Activated T-cell treated with anti-CD3 and anti-CD28 coated beads, Interleukin-2, amount 50 U/mL, for 24 hours (primary cell): ENCODE data around the gene ZBTB16.

ENCODE experiments used
- DNase-seq: peaks from one replicate; pipeline ENCODE4 v3.0.0-alpha.2; 2020
- H3K27ac Mint-ChIP-seq: 2 replicates; pipeline ENCODE4 v1.8.0; 2020; ENCODE audit warnings: mild to moderate bottlenecking, mixed read lengths
- H3K27me3 Mint-ChIP-seq: 2 replicates; pipeline ENCODE4 v1.8.0; 2020; ENCODE audit warnings: mixed read lengths
- H3K36me3 Mint-ChIP-seq: 2 replicates; pipeline ENCODE4 v1.8.0; 2020; ENCODE audit warnings: low read depth, mixed read lengths
- H3K4me1 Mint-ChIP-seq: 2 replicates; pipeline ENCODE4 v1.8.0; 2020; ENCODE audit warnings: low read depth, mixed read lengths
- H3K4me3 Mint-ChIP-seq: 2 replicates; pipeline ENCODE4 v1.8.0; 2020; ENCODE audit warnings: mild to moderate bottlenecking, moderate library complexity, mixed read lengths
- H3K9me3 Mint-ChIP-seq: 2 replicates; pipeline ENCODE4 v1.8.0; 2020; ENCODE audit warnings: mixed read lengths

Gene ZBTB16

GRCh38 chr11:114175706-114176105, 116.2 kb downstream of the ZBTB16 start:
- H3K4me3 Mint-ChIP-seq: no peak overlapping the region
- H3K4me1 Mint-ChIP-seq: peaks cover 75% of the 10 kb centered on the region
- no peaks in the 10 kb centered on the region for H3K27me3 Mint-ChIP-seq
- no peak overlapping the region for H3K27ac Mint-ChIP-seq
- H3K36me3 Mint-ChIP-seq: no peaks in the 10 kb centered on the region
- DNase-seq: no peak
- no peaks in the 10 kb centered on the region for H3K9me3 Mint-ChIP-seq

DNA sequence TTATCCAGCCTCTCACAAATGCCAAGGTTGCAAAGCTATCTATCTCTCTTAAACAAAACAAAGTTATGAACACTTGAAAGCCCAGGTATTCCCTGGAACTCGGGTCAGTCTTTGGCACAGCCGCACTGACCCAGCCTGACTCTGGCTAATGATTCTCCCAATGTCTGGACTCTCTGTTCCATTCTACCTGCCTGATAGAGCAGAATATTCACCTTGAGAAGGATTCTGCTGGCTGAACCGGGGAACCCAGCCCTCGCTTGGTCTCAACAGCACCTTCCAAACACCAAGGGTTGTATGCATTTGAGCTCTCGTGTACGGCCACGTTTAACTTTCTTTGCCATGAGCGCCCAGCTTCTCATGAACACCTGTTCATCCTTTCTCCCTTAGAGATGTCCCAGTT, 116.8 kb downstream of the ZBTB16 start:
- Mint-ChIP-seq H3K4me1 (peaks cover 75% of the 10 kb centered on the region), H3K4me3 (no peak overlapping the region), H3K27ac (no peak overlapping the region)

DNA sequence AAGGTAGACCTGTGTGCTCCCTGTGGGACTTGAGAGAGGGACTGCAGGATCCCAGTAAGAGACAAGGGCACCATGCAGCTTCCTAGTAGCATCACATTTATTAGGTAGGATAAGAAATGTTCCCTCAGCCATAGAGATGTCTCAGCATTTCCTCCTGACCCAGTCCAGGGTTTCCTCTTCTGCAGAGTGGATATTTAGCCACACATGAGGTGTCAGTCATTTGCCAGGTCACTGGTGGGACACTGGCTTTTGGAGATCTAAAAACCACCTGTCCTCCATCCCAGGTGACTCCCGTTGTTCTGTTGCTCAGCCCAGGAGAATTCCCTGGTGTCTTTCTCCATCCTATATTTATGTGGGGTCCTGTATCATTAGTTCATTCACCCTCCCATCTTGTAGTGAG, 119.1 kb downstream of the ZBTB16 start:
- Mint-ChIP-seq H3K4me3 (no peak overlapping the region), H3K36me3 (no peaks in the 10 kb centered on the region), H3K27me3 (no peaks in the 10 kb centered on the region), H3K9me3 (no peaks in the 10 kb centered on the region), H3K4me1 (peaks cover 73% of the 10 kb centered on the region), H3K27ac (no peak overlapping the region)
- no peak for DNase-seq

More for the DNA sequence above, 116.8 kb downstream of the ZBTB16 start:
- DNase-seq: no peak
- H3K9me3 Mint-ChIP-seq: no peaks in the 10 kb centered on the region
- no peaks in the 10 kb centered on the region for H3K36me3 Mint-ChIP-seq
- no peaks in the 10 kb centered on the region for H3K27me3 Mint-ChIP-seq

- Mint-ChIP-seq H3K27ac (peak overlapping the region; percentile 64), H3K36me3 (no peaks in the 10 kb centered on the region), H3K9me3 (no peaks in the 10 kb centered on the region), H3K4me3 (no peak overlapping the region), H3K27me3 (no peaks in the 10 kb centered on the region), H3K4me1 (peaks cover 71% of the 10 kb centered on the region)
- DNase-seq: no peak
Measured at GRCh38 chr11:114179234-114179941, 119.9 kb downstream of the ZBTB16 start.

DNA sequence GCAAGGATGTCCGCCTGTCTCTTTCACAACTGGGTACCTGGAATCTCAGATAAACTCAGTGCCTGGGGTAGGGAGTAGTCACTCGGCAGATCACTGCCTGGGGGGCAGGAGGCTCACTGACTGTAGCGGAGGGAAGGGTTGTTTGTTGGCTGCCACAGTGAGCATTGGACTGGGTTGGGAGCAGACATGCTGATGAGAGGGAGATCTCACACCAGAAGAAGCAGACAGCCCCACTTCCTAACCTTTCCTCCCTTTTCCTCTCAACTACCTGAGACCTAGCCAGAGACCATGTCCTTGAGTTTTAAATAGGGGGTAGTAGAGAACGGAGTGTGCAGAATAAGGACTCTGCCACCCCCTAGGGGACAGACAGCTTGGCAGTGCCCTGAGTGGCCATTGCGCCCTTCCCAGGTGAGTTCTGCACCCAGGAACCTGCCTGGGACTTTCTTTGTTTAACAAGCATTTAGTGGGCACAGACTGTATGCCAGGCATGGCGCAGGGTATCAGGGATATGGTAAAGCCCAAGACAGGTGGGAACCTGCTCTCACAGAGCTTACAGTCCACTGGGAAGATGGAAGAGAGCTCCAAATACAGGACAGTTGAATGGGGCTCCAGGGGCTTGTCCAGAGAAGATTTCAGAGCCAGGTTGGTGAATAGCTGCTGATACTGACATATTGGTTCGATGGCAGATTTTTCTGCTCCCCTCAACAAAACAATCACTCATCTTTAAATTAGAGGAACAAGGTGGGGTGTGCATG, 121.0 kb downstream of the ZBTB16 start:
- H3K4me1 Mint-ChIP-seq: peaks cover 68% of the 10 kb centered on the region
- no peaks in the 10 kb centered on the region for H3K9me3 Mint-ChIP-seq
- no peak for DNase-seq
- no peak overlapping the region for H3K4me3 Mint-ChIP-seq
- no peak overlapping the region for H3K27ac Mint-ChIP-seq
- H3K36me3 Mint-ChIP-seq: no peaks in the 10 kb centered on the region
- H3K27me3 Mint-ChIP-seq: no peaks in the 10 kb centered on the region

- H3K4me3 Mint-ChIP-seq: no peak overlapping the region
Measured at GRCh38 chr11:114181195-114181594, 121.7 kb downstream of the ZBTB16 start.

GRCh38 chr11:114181752-114182151, 122.2 kb downstream of the ZBTB16 start:
- no peaks in the 10 kb centered on the region for H3K36me3 Mint-ChIP-seq
- no peak overlapping the region for H3K4me3 Mint-ChIP-seq
- H3K9me3 Mint-ChIP-seq: no peaks in the 10 kb centered on the region
- no peaks in the 10 kb centered on the region for H3K27me3 Mint-ChIP-seq
- peaks cover 74% of the 10 kb centered on the region for H3K4me1 Mint-ChIP-seq
- H3K27ac Mint-ChIP-seq: no peak overlapping the region
- no peak for DNase-seq

More at GRCh38 chr11:114181195-114181594, 121.7 kb downstream of the ZBTB16 start:
- peaks cover 69% of the 10 kb centered on the region for H3K4me1 Mint-ChIP-seq
- H3K36me3 Mint-ChIP-seq: no peaks in the 10 kb centered on the region
- no peak for DNase-seq
- H3K27me3 Mint-ChIP-seq: no peaks in the 10 kb centered on the region
- no peak overlapping the region for H3K27ac Mint-ChIP-seq
- no peaks in the 10 kb centered on the region for H3K9me3 Mint-ChIP-seq

GRCh38 chr11:114182471-114183043, 123.0 kb downstream of the ZBTB16 start:
- H3K9me3 Mint-ChIP-seq: no peaks in the 10 kb centered on the region
- H3K36me3 Mint-ChIP-seq: no peaks in the 10 kb centered on the region
- peak overlapping the region; percentile 11 for H3K4me3 Mint-ChIP-seq
- peak overlapping the region; percentile 90 for H3K27ac Mint-ChIP-seq
- H3K4me1 Mint-ChIP-seq: peaks cover 82% of the 10 kb centered on the region
- no peaks in the 10 kb centered on the region for H3K27me3 Mint-ChIP-seq
- no peak for DNase-seq

- H3K4me3 Mint-ChIP-seq: peak overlapping the region; percentile 11
- H3K9me3 Mint-ChIP-seq: no peaks in the 10 kb centered on the region
- peak overlapping the region; percentile 90 for H3K27ac Mint-ChIP-seq
- peaks cover 84% of the 10 kb centered on the region for H3K4me1 Mint-ChIP-seq
- H3K36me3 Mint-ChIP-seq: no peaks in the 10 kb centered on the region
- no peaks in the 10 kb centered on the region for H3K27me3 Mint-ChIP-seq
- DNase-seq: peak; percentile 74
Measured at GRCh38 chr11:114183044-114183511, 123.6 kb downstream of the ZBTB16 start.

DNA sequence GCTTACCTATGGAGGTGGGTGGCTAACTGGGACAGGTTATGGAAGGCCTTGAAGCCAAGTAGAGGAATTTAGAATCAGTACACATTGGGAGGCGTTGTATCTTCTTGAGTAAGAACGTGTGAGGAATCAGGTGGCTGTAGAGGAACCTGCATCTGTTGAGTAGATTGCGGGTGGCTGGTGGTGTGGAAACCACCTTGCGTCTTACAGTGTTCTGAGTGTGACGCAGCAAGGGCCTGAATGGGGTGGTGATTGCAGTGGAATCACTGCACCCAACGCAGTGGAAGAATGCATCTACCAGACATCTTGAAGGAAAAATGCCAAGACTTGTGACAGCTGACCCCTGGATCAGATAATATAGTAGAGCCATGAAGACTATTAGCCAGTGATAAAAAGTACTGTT, 125.9 kb downstream of the ZBTB16 start:
- Mint-ChIP-seq H3K27ac (no peak overlapping the region), H3K9me3 (peaks cover 4% of the 10 kb centered on the region), H3K36me3 (no peaks in the 10 kb centered on the region), H3K4me3 (no peak overlapping the region), H3K27me3 (no peaks in the 10 kb centered on the region), H3K4me1 (peaks cover 69% of the 10 kb centered on the region)
- no peak for DNase-seq

- H3K4me3 Mint-ChIP-seq: no peak overlapping the region
- H3K27me3 Mint-ChIP-seq: no peaks in the 10 kb centered on the region
- no peak for DNase-seq
- H3K27ac Mint-ChIP-seq: peak overlapping the region; percentile 55
- no peaks in the 10 kb centered on the region for H3K36me3 Mint-ChIP-seq
- H3K4me1 Mint-ChIP-seq: peaks cover 55% of the 10 kb centered on the region
- H3K9me3 Mint-ChIP-seq: peaks cover 16% of the 10 kb centered on the region
Measured at GRCh38 chr11:114187173-114187572, 127.7 kb downstream of the ZBTB16 start.

DNA sequence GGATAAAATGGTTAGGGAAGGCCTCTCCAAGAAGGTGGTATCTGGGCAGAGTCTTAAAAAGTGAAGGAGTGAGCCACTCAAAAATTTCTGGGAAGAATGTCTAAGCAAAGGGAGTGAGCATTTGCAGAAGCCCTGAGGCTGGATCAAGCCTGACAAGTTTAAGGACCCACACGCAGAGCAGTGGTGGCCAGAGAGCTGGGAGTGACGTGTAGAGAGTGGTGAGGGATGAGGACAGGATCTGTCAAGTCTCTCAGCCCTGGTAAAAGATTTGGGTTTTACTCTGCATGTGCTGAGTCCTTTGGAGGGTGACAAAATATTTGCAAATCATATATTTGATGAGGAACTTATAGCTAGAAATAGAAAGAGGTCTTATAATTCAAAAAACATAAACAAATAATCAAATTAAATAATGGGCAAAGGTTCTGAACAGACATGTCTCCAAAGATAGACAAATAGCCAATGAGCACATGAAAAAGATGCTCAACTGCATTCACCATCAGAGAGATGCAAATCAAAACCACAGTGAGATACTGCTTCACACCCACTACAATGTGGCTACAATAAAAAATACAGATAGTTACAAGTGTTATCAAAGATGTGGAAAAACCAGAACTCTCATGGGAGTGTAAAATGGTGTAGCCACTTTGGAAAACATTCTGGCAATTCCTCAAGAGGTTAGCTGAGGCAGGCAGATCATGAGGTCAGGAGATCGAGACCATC, 129.5 kb downstream of the ZBTB16 start:
- Mint-ChIP-seq H3K4me1 (peaks cover 47% of the 10 kb centered on the region), H3K27ac (no peak overlapping the region), H3K4me3 (no peak overlapping the region), H3K27me3 (no peaks in the 10 kb centered on the region), H3K36me3 (no peaks in the 10 kb centered on the region), H3K9me3 (peaks cover 16% of the 10 kb centered on the region)
- DNase-seq: no peak

- Mint-ChIP-seq H3K36me3 (no peaks in the 10 kb centered on the region), H3K27ac (no peak overlapping the region), H3K9me3 (peaks cover 16% of the 10 kb centered on the region), H3K27me3 (no peaks in the 10 kb centered on the region), H3K4me3 (no peak overlapping the region), H3K4me1 (peaks cover 45% of the 10 kb centered on the region)
- no peak for DNase-seq
Measured at GRCh38 chr11:114190630-114191029, 131.1 kb downstream of the ZBTB16 start.

- no peak overlapping the region for H3K4me3 Mint-ChIP-seq
- H3K27me3 Mint-ChIP-seq: no peaks in the 10 kb centered on the region
- no peak overlapping the region for H3K27ac Mint-ChIP-seq
- H3K36me3 Mint-ChIP-seq: no peaks in the 10 kb centered on the region
- H3K4me1 Mint-ChIP-seq: peaks cover 39% of the 10 kb centered on the region
- peaks cover 16% of the 10 kb centered on the region for H3K9me3 Mint-ChIP-seq
- DNase-seq: no peak
Measured at GRCh38 chr11:114191893-114192292, 132.4 kb downstream of the ZBTB16 start.
